GM13976 (cell line): ENCODE measurements around the gene AATK.
"Not testable (repeated sequence)": the region's sequence is repeated elsewhere in the genome, so short reads cannot be mapped to it uniquely, and the experiment has no call there.

ENCODE experiments used
- DNase-seq: peaks from one replicate; pipeline ENCODE4 v3.0.0; 2012; ENCODE audit warnings: low spot score
- CTCF ChIP-seq: IDR thresholded peaks from 2 replicates; pipeline ENCODE4 v1.5.1; 2012; ENCODE audit warnings: borderline replicate concordance, mild to moderate bottlenecking; ENCODE audit not compliant: insufficient read depth; ENCODE audit errors: extremely low read depth, missing control alignments, control extremely low read depth
- in situ Hi-C: fragments of 300-500 bp; cut with MboI; formaldehyde crosslinking; loops from one replicate; pipeline ENCODE4 v1.12.0; 2022; ENCODE audit warnings: low sequenced_read_pairs, mixed read lengths, inconsistent platforms; ENCODE audit not compliant: unreplicated experiment

Gene AATK

GRCh38 chr17:81156866-81157805 is 8.9 kb downstream of the AATK start:
- in situ Hi-C loops = no loop called here
- DNase-seq = no peak
- TF ChIP-seq CTCF = no peak

- in situ Hi-C loops = no loop called here
- no peak for DNase-seq
- TF ChIP-seq CTCF = no peak
Measured at GRCh38 chr17:81154961-81155360, 11.1 kb downstream of the AATK start.

GRCh38 chr17:81154016-81154415 is 12.0 kb downstream of the AATK start:
- DNase-seq, in situ Hi-C loops: not testable (repeated sequence)

- DNase-seq = no peak
- in situ Hi-C loops = no loop called here
- no peak for TF ChIP-seq CTCF
Measured at GRCh38 chr17:81153340-81153803, 12.6 kb downstream of the AATK start.

- in situ Hi-C loops = no loop called here
- TF ChIP-seq CTCF = no peak
- DNase-seq = no peak
Measured at GRCh38 chr17:81152288-81152828, 13.7 kb downstream of the AATK start.

GRCh38 chr17:81151278-81151677 is 14.7 kb downstream of the AATK start:
- in situ Hi-C loops = no loop called here
- DNase-seq = no peak

More at GRCh38 chr17:81151278-81151677, 14.7 kb downstream of the AATK start:
- TF ChIP-seq CTCF = no peak
